GM18511 (cell line): ENCODE data around the gene NUFIP1.
"Not testable (repeated sequence)": the region's sequence is repeated elsewhere in the genome, so short reads cannot be mapped to it uniquely, and the experiment has no call there.

Source experiments
- ATAC-seq: cut with Tn5 transposase; IDR thresholded peaks from one replicate; pipeline ENCODE4 v1.9.1; 2021; ENCODE audit warnings: mild to moderate bottlenecking, moderate library complexity; ENCODE audit not compliant: unreplicated experiment

NUFIP1 gene

DNA sequence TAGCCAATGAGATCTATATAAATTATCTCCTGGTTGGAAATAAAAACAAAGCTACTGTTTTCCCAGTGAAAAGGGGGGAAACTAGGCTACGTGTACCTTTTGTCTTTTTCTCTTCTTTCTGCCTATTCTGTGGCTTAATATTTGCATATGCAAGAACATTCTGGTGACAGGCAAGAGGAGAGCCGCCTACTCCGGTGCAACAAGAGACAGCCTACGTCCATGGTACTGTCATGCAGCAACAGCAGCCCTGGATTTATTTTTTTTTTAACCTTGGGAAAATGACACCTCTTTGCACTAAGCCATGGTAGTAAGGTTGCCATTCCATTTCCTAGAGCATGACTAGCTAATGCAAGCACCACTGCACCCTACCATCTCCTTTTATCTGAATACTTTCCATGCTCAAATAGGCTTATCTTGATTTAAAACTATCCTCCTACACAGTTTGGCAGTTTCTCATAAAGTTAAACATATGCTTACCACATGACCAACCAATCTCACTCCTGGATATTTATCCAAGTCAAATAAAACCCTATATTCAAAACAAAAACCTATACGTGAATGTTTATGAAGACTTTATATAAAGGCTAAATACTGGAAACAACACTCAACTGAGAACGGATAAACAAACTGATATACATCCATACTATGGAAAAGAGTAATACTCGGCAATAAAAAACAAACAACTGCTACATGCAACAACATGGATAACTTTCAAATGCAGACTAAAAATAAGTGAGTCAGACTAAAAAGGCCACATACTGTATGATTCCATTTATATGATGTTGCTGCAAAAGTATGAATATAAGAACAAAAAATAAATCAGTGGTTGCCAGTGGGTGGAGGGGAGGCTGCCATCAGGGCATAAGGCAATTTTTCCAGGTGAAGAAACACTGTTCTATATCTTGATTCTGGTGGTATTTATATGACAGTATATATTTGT is 17.3 kb downstream of the NUFIP1 start:
- ATAC-seq = no peak

GRCh38 chr13:44969551-44970484 is 19.5 kb downstream of the NUFIP1 start:
- ATAC-seq = no peak

DNA sequence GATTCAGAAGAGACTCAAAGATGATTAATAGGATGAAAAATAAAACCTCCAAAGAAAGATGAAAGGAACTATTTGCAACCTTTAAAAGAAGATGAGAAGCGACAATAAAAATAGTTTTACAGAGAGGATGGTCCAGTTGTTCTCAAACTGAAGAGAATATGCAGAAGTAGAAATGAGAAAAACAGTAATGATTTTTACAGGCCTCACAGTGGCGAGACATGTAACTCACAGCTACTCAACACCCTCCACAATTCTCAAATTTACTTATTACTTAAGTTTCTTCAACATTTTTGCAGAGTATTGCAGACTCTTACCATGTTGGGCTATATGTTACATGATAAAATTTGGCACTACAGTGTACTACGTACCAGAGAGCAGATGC is 20.8 kb downstream of the NUFIP1 start:
- no peak for ATAC-seq

- no peak for ATAC-seq
Measured at GRCh38 chr13:44967704-44968433, 21.4 kb downstream of the NUFIP1 start.

DNA sequence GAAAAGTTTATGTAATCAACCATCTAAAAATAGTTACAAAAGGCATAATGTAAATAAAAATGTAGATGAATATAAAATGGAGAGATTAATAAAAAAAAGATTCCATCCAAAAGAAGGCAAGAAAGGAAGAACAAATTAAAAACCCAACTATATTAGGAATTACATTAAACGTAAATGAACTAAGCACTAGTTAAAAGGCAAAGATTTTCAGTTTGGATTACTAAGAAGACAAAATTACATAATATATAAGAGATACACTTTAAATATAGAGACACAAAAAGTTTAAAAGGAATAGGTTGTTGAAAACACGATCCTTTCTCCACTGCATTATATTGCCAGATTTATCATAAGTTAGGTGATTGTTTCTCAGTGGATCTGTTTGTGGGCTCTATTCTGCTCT is 27.3 kb downstream of the NUFIP1 start:
- ATAC-seq = no peak

- ATAC-seq = no peak
Measured at GRCh38 chr13:44955406-44955805, 33.9 kb downstream of the NUFIP1 start.

DNA sequence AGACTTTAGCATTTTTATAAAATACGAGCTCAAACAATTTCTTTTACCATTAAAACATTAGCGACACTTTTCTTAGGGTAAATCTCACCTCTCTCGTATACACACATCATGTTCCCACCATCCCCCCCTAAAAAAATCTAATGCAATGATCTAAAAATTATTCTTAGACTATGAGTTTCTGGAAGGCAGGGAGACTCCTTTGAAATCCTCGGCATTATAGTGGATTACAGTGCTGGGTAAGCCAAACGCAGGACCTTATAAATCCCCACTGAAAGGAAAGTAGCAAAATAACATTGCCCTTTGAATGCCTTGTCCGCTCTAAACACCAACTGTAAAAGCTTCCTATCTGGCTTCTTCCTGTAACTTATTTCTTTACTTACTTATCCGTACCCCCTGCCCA is 35.0 kb downstream of the NUFIP1 start:
- ATAC-seq = no peak

- no peak for ATAC-seq
Measured at GRCh38 chr13:44952671-44953070, 36.6 kb downstream of the NUFIP1 start.

DNA sequence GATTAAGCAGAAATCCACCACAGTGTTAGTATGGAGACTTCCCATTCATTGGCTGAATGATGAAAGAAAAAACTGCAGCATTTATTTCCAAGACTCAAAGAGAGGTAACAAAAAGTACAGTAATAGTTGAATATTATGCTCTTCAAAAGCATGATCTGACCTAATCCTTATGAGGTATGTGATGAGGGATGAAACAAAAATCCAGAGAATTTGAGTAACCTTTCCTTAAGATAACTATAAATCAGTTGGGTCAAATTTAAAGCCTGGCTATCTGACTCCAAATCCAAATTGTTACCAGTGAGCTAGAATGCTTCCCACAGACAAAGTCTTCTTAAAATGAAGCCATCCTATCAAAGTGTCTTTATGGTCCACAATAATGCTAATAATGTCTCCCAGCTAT is 38.1 kb downstream of the NUFIP1 start:
- no peak for ATAC-seq

DNA sequence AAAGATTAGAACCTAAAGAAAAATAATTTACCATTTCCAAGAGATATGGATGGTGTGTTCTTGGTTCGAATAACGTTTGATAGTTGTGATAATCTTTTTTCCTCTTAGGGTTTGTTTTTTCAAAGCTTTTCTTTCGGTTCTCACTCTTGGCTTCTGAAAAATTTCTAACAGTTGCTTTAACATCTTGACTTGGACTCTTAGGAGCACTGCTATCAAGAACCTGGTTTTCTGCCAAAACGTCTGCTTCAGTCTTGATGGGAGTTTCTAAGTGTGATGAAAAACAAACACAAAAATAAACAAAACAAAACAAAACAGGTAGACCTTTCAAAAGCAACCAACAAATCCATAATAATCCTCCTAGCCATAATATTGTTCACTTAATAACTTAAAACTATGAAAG is 45.9 kb downstream of the NUFIP1 start:
- not testable (repeated sequence) for ATAC-seq

DNA sequence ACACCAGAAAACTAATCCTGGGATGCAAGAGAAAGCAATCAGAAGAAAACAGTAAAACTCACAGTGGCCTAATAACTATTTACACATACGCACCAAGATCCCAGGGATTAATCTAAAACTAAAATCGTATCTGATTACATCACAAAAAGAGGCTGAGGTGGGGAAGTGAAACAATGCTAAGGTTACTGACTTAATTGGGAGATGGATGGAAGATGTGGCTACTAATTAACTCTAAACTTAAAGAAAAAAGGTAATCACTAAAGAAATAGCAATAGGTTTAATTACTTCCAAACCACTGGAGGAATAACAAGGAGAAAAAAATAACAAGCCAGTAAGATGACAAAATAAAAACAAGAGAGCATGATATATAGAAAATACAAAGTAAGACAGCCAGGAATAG is 50.4 kb downstream of the NUFIP1 start:
- ATAC-seq = no peak

DNA sequence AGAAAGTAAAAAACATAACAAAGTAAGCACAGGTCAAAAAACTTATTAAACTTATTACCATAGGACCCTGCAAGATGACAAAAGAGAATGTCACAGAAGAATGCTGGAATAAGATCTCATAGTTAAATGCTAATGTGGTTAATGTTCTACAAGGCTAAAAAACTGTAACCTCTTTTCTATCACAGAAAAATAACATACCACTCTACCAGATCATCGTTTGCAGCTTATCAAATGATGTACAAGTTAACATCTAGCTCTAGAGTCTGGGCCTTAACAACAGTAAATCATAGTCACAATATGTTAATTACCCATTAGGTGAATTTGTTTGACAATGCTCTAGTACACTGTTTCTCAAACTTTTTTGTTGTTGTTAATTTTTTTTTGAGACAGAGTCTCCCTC is 53.0 kb downstream of the NUFIP1 start:
- no peak for ATAC-seq

- ATAC-seq = no peak
Measured at GRCh38 chr13:44934724-44935123, 54.5 kb downstream of the NUFIP1 start.

GRCh38 chr13:44932850-44933251 is 56.4 kb downstream of the NUFIP1 start:
- no peak for ATAC-seq

- ATAC-seq = no peak
Measured at GRCh38 chr13:44932171-44932849, 57.0 kb downstream of the NUFIP1 start.

DNA sequence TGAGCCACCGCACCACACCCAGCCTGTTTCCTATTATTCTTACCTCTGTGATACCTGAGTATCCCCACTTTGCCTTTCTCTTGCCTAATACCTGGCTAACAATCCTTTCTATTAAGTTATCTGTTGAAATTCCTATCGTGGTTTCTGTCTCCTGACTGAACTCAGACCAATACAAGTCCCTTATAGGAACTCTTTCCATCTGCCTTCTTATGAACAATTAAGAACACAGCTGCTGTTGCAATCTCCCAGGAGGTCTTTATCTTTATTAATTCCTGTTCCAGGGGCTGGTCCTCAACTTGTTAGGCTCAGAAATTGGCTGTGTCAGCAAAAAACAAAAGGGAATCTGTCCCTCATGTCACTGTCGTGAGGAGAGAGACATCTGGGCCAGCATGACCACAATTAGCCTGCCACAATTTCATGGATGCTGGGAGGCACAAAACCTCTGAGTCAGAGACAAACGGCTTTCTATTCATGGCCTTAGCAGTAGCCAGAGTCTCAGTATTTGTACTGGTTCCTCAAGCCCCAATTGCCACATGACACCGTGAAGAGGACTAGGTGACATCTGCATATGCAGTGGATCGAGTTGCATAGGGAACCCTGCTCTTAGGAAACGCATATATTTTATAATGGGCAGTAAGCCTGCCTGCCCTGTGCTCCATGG is 58.2 kb downstream of the NUFIP1 start:
- no peak for ATAC-seq

- no peak for ATAC-seq
Measured at GRCh38 chr13:44930280-44930679, 59.0 kb downstream of the NUFIP1 start.

DNA sequence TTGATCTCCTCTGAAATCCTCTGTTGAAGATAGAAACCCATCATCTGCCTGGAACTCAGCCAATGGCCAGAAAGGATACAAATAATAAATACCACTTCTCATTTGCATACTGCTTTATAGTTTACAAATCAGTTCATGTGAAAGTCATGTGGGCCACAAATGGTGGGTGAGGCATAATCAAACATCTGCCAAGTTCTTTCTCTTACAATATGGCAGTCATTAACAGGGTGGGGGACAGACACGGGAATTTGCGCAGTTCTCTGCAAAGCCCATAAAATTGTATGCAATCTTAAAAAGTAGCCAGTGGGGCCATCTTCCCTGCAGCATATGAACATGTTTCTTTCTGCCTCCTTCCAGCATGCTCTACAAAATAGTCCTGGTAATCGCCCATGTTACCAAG is 59.6 kb downstream of the NUFIP1 start:
- ATAC-seq = no peak

GRCh38 chr13:44927968-44928367 is 61.3 kb downstream of the NUFIP1 start:
- no peak for ATAC-seq
